ENCODE measurements around the gene ATG3.
"Not testable (repeated sequence)": the region's sequence is repeated elsewhere in the genome, so short reads cannot be mapped to it uniquely, and the experiment has no call there.

ATG3 gene

GRCh38 chr3:112497897-112498548, 63.7 kb downstream of the ATG3 start:
- DNase-seq: no peak

DNA sequence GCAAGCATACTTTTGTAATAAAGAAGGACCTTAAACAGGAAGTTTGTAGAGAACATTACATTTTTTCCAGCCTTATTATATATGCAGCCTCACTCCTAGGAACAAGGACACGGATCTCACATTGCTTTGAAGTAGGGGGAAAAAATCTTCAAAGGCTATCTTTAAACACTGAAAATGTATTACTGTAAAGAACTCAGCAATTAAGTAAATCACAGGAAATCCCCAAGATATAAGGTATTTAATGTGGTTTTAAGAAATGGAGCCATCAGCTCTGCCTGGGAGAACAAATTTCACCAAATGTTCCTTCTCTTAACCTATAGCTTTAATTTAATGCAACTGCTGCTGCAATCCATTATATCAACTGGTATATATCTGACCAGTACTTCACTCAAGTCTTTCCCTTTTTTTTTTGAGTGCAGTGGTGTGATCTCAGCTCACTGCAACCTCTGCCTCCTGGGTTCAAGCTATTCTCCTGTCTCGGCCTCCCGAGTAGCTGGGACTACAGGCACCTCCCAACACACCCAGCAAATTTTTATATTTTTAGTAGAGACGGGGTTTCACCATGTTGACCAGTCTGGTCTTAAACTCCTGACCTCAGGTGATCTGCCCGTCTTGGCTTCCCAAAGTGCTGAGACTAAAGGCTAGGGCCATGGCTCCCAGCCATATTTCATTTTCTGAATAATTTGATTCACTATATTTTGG, 65.2 kb downstream of the ATG3 start:
- no peak for DNase-seq

DNA sequence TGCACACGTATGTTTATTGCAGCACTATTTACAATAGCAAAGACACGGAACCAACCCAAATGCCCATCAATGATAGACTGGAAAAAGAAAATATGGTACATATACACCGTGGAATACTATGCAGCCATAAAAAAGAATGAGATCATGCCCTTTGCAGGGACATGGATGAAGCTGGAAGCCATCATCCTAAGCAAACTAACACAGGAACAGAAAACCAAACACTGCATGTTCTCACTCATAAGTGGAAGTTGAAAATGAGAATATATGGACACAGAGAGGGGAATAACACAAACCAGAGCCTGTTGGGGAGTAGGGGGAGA, 67.4 kb downstream of the ATG3 start:
- DNase-seq: not testable (repeated sequence)

- DNase-seq: no peak
Observed at GRCh38 chr3:112492124-112492523, 69.6 kb downstream of the ATG3 start.

DNA sequence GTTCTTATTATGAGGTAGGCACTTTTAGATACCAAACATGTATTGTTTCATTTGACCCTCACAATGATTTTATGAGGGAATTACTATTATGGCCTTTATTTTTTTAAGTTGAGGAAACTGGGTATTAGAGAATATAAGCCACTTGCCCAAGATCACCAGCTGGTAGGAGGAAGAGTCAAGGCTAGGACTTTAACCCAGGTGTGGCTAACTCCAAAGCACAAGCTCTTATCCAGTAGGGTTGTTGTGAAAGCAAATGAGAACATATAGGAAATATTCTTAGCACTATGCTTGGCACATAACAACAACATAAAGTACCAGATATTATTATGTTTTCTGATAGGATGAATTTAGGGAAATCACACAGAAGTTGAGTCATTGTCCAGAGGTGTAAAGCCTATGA, 70.4 kb downstream of the ATG3 start:
- DNase-seq: no peak

DNA sequence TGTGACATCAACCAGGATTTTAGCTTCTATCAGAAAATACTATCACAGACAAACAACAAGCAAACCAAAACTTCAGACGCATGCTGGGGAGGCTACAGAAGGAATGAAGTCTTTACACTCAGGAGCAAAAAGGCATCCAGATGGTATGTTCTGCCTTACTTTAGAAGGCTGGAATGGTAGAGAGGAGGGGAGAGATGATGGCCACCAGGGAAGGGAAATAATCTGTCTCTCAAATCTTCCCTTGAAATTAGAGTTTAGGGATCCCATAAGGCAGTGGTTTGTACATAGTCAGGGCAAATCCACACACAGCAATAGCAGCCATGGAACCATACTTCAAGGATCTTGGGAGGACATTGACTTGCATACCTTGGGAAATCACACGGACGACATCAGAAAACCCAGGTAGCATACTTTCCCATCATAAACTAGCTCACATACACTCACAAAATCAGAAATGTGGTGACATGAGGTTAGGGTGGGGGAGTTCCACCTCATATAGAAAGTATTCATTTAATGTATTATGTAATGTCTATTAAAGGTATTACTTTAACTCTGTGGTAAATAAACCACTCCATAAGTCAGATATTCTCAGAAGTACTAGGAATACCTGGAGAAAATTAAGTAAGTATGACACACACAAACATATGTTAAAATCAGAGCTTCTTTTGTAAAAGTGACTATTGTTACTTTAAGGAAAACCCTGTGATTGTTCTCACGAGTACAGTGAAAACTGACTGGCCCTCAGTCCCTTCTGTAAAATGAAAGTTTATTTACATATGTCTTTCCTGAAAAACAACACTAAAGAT, 71.9 kb downstream of the ATG3 start:
- DNase-seq: no peak

- DNase-seq: no peak
Observed at GRCh38 chr3:112486811-112487505, 74.8 kb downstream of the ATG3 start.

DNA sequence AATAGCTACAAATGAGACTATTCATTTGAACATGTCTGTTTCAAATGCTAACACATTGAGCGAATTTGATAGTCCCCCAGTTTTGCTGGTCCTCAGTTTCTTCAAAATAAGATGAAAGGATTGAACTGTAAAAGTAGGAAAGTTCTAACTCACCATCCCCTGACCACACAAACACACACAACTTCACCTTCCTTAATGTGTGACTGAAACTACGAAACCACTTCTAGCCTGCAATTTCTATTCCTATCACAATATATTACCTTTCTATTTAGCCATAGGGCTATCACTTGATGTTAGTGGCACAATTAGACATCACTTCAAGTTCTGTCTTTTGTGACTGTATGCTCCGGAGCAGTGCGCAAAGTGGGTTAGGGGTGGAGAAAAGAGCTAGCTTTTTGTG, 77.4 kb downstream of the ATG3 start:
- DNase-seq: no peak

GRCh38 chr3:112482675-112483074, 79.1 kb downstream of the ATG3 start:
- no peak for DNase-seq

Measured in eye (tissue), 1 donor.